ENCODE measurements around the gene MCRS1. TPM values are rescaled to one million over a fixed set of nuclear protein-coding genes. Genes with fewer than 3 reads are reported as not detected.
"Not testable (repeated sequence)": the region's sequence is repeated elsewhere in the genome, so short reads cannot be mapped to it uniquely, and the experiment has no call there.

MCRS1 gene
- total RNA-seq, 2 experiments from 2014 or later, result 49.8 to 52.7 TPM

- no peak for DNase-seq
- no peaks in the 10 kb centered on the region for H3K36me3 Mint-ChIP-seq (ENCODE audit: low read depth)
- no peak overlapping the region for H3K4me3 Mint-ChIP-seq
- peaks cover 22% of the 10 kb centered on the region for H3K27me3 Mint-ChIP-seq (ENCODE audit: low read depth)
- CTCF ChIA-PET, result interaction anchor here (0.5 to 1.8 kb wide), 6 partner anchors 45 to 198 kb away, joined by 3 to 7 read pairs (median 4); partner anchors contain the start of gene C1QL4
- intact Hi-C loops (cut with micrococcal nuclease), result no loop called here
- H3K4me1 Mint-ChIP-seq (ENCODE audit: low read depth), result peaks cover 4% of the 10 kb centered on the region
- no peaks in the 10 kb centered on the region for H3K9me3 Mint-ChIP-seq
- no peak overlapping the region for H3K27ac Mint-ChIP-seq
These were observed 33.1 kb downstream of the MCRS1 start for GRCh38 chr12:49534731-49535278.

DNA sequence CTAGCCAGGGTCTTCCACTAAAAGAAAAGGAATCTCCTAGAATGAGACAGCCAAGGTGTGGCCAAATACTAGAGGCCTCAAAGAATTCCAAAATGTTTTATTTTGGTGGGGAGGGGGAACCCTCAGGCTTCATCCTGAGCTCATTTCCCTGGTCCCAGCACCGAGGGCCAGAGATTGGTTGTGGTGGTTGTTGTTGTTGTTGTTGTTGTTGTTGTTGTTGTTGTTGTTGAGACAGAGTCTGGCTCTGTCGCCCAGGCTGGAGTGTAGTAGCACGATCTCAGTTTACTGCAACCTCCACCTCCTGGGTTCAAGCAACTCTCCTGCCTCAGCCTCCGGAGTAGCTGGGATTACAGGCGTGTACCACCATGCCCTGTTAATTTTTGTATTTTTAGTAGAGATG, 33.8 kb downstream of the MCRS1 start:
- intact Hi-C loops (cut with micrococcal nuclease); H3K27ac Mint-ChIP-seq; DNase-seq; H3K36me3 Mint-ChIP-seq (ENCODE audit: low read depth); H3K4me3 Mint-ChIP-seq; H3K9me3 Mint-ChIP-seq; H3K4me1 Mint-ChIP-seq (ENCODE audit: low read depth): not testable (repeated sequence)
- CTCF ChIA-PET, result interaction anchor here (0.5 to 1.5 kb wide), 4 partner anchors 9 to 175 kb away, joined by 3 to 4 read pairs (median 3); no protein-coding TSS in a partner anchor
- H3K27me3 Mint-ChIP-seq (ENCODE audit: low read depth), result peaks cover 17% of the 10 kb centered on the region

DNA sequence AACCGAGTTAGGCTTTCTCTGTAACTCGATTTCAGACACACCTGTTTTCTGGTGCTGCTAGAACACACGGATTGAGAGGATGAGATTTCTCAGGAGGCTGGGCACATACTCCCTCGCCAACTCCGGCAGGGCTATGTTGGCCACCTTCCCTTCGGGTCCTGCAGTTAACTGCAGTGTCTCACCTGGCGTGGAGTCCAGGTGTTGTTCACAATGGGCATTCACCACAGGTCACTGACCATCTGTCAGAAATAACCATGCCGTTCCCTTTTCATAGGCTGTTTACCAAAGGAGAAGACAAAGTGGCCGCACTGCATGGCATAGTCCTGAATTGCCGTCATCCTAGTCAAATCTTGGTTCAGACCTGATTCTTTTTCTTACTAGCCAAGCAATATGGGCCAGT, 34.6 kb downstream of the MCRS1 start:
- no peak overlapping the region for H3K4me3 Mint-ChIP-seq
- H3K27ac Mint-ChIP-seq, result no peak overlapping the region
- no peaks in the 10 kb centered on the region for H3K9me3 Mint-ChIP-seq
- CTCF ChIA-PET, result interaction anchor here (0.8 to 1.7 kb wide), 4 partner anchors 8 to 176 kb away, joined by 3 to 6 read pairs (median 4); no protein-coding TSS in a partner anchor
- peaks cover 17% of the 10 kb centered on the region for H3K27me3 Mint-ChIP-seq (ENCODE audit: low read depth)
- intact Hi-C loops (cut with micrococcal nuclease), result no loop called here
- H3K36me3 Mint-ChIP-seq (ENCODE audit: low read depth), result no peaks in the 10 kb centered on the region
- no peaks in the 10 kb centered on the region for H3K4me1 Mint-ChIP-seq (ENCODE audit: low read depth)
- no peak for DNase-seq

- Mint-ChIP-seq H3K9me3 (no peaks in the 10 kb centered on the region), H3K27ac (no peak overlapping the region), H3K27me3 (ENCODE audit: low read depth) (peaks cover 4% of the 10 kb centered on the region), H3K4me3 (no peak overlapping the region), H3K4me1 (ENCODE audit: low read depth) (no peaks in the 10 kb centered on the region), H3K36me3 (ENCODE audit: low read depth) (no peaks in the 10 kb centered on the region)
- CTCF ChIA-PET, result interaction anchor here (0.6 to 1.7 kb wide), 5 partner anchors 15 to 541 kb away, joined by 3 to 6 read pairs (median 4); no protein-coding TSS in a partner anchor
- no peak for DNase-seq
- intact Hi-C loops (cut with micrococcal nuclease), result no loop called here
These were observed 36.2 kb downstream of the MCRS1 start for GRCh38 chr12:49531745-49532144.

- intact Hi-C loops (cut with micrococcal nuclease), result no loop called here
- no peak overlapping the region for H3K4me3 Mint-ChIP-seq
- no peak overlapping the region for H3K27ac Mint-ChIP-seq
- H3K9me3 Mint-ChIP-seq, result no peaks in the 10 kb centered on the region
- DNase-seq, result no peak
- H3K4me1 Mint-ChIP-seq (ENCODE audit: low read depth), result no peaks in the 10 kb centered on the region
- no peaks in the 10 kb centered on the region for H3K27me3 Mint-ChIP-seq (ENCODE audit: low read depth)
- peaks cover 2% of the 10 kb centered on the region for H3K36me3 Mint-ChIP-seq (ENCODE audit: low read depth)
- CTCF ChIA-PET, result interaction anchor here (0.7 to 1.1 kb wide), 2 partner anchors 22 to 23 kb away, joined by 4 to 5 read pairs; no protein-coding TSS in a partner anchor
These were observed 38.5 kb downstream of the MCRS1 start for GRCh38 chr12:49529414-49529813.

DNA sequence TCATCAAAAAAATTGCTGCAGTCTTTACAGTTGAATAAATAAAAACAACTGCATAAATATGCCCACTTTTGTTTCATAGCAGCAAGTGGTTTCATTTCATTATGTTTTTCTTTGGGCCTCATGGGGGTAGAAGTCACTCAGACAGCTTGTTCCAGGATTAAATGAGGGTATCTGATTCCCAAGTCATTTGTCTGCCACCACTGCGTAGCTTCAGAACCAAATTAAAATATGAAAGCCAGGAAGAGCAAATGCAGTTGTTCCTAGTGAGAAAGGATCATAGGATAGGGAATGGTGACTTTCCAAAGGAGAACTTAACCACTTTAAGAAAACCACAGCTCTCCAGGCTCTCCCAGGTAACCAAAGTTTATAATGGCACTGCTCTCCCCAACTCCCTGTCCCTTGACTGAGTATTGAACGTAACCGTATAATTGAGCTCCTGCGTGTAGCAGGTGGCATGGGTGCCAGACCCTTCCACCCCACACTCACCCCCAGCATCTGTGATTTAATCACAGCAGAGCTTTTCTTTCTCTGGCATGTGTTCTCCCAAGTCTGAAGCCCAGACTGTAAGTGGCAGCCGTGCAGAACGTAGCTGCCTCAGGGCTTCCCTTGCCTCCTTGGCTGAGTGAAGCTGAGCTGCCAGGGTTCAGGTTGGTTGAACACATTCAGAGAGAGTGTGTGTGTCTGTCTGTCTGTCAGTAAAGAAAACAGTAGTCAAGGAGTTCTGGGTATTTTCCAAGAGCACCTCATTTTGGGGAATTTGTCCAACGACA, 40.4 kb downstream of the MCRS1 start:
- intact Hi-C loops (cut with micrococcal nuclease), result no loop called here
- Mint-ChIP-seq H3K4me1 (ENCODE audit: low read depth) (no peaks in the 10 kb centered on the region), H3K4me3 (no peak overlapping the region), H3K27ac (no peak overlapping the region), H3K9me3 (no peaks in the 10 kb centered on the region), H3K27me3 (ENCODE audit: low read depth) (no peaks in the 10 kb centered on the region), H3K36me3 (ENCODE audit: low read depth) (peaks cover 2% of the 10 kb centered on the region)
- no peak for DNase-seq
- CTCF ChIA-PET, result interaction anchor here (1.0 kb wide), 2 partner anchors 13 to 90 kb away, joined by 3 read pairs; no protein-coding TSS in a partner anchor

DNA sequence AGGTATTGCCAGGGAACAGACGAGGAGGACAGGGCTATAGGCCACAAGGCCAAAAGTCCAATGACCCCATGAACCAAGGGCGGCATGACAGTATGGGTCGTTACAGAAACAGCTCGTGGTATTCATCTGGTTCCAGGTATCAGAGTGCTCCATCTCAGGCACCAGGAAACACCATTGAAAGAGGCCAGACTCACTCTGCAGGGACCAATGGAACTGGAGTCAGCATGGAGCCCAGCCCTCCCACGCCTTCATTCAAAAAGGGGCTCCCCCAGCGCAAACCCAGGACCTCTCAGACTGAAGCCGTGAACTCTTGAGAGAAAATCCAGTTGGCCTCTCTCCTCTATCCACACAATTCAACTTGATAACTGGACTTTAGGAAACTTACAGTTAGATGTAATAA, 42.0 kb downstream of the MCRS1 start:
- CTCF ChIA-PET, result interaction anchor here (1.0 to 1.4 kb wide), 3 partner anchors 8 to 229 kb away, joined by 3 to 4 read pairs (median 4); no protein-coding TSS in a partner anchor
- no peaks in the 10 kb centered on the region for H3K4me1 Mint-ChIP-seq (ENCODE audit: low read depth)
- H3K36me3 Mint-ChIP-seq (ENCODE audit: low read depth), result peaks cover 2% of the 10 kb centered on the region
- no peaks in the 10 kb centered on the region for H3K27me3 Mint-ChIP-seq (ENCODE audit: low read depth)
- DNase-seq, result no peak
- no peaks in the 10 kb centered on the region for H3K9me3 Mint-ChIP-seq
- intact Hi-C loops (cut with micrococcal nuclease), result no loop called here
- H3K4me3 Mint-ChIP-seq, result no peak overlapping the region
- H3K27ac Mint-ChIP-seq, result no peak overlapping the region

DNA sequence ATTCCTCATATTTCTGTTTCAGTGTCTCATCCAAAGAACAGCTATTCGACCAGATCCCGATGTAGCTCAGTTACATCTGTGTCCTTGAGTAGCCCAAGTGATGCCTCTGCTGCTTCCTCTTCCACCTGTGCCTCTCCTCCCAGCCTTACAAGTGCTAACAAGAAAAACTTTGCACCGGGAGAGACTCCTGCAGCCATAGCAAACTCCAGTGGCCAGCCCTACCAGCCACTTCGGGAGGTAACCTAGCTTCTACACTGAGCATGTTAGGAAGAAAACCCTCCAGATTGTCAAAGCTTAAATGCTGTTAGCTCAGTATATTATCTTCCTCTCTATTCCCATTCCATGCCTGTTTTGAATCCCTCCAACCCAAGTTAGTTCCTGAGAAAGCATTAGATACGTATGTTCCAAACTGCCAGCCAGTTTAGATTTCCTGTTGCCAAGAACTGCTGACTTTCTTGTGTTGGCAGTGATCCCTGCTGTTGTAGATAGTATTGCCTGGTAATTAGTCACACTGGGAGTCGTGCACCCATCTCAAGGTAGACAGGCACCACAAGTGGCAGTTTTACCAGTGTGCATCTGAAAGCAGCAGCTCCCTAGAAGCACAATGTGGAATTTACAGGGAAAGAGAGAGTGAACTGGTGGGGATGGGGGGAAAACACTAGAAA, 43.1 kb downstream of the MCRS1 start:
- Mint-ChIP-seq H3K27ac (no peak overlapping the region), H3K9me3 (no peaks in the 10 kb centered on the region), H3K27me3 (ENCODE audit: low read depth) (no peaks in the 10 kb centered on the region), H3K4me3 (no peak overlapping the region), H3K4me1 (ENCODE audit: low read depth) (no peaks in the 10 kb centered on the region), H3K36me3 (ENCODE audit: low read depth) (peaks cover 2% of the 10 kb centered on the region)
- DNase-seq, result no peak
- intact Hi-C loops (cut with micrococcal nuclease), result no loop called here
- CTCF ChIA-PET, result interaction anchor here (1.4 to 3.2 kb wide), 2 partner anchors 9 to 166 kb away, joined by 3 to 15 read pairs; no protein-coding TSS in a partner anchor

- Mint-ChIP-seq H3K27ac (no peak overlapping the region), H3K27me3 (ENCODE audit: low read depth) (no peaks in the 10 kb centered on the region), H3K36me3 (ENCODE audit: low read depth) (peaks cover 1% of the 10 kb centered on the region), H3K9me3 (no peaks in the 10 kb centered on the region), H3K4me3 (no peak overlapping the region), H3K4me1 (ENCODE audit: low read depth) (peaks cover 6% of the 10 kb centered on the region)
- intact Hi-C loops (cut with micrococcal nuclease), result no loop called here
- DNase-seq, result no peak
- CTCF ChIA-PET, result no interaction called here
These were observed 46.6 kb downstream of the MCRS1 start for GRCh38 chr12:49521389-49521788.

- Mint-ChIP-seq H3K4me3 (no peak overlapping the region), H3K4me1 (ENCODE audit: low read depth) (peaks cover 6% of the 10 kb centered on the region), H3K27ac (no peak overlapping the region), H3K36me3 (ENCODE audit: low read depth) (no peaks in the 10 kb centered on the region), H3K9me3 (no peaks in the 10 kb centered on the region), H3K27me3 (ENCODE audit: low read depth) (no peaks in the 10 kb centered on the region)
- no peak for DNase-seq
- intact Hi-C loops (cut with micrococcal nuclease), result no loop called here
- CTCF ChIA-PET, result interaction anchor here (1.5 to 10.3 kb wide), 3 partner anchors 154 to 172 kb away, joined by 4 to 267 read pairs (median 5); no protein-coding TSS in a partner anchor
These were observed 48.4 kb downstream of the MCRS1 start for GRCh38 chr12:49519574-49519936.

DNA sequence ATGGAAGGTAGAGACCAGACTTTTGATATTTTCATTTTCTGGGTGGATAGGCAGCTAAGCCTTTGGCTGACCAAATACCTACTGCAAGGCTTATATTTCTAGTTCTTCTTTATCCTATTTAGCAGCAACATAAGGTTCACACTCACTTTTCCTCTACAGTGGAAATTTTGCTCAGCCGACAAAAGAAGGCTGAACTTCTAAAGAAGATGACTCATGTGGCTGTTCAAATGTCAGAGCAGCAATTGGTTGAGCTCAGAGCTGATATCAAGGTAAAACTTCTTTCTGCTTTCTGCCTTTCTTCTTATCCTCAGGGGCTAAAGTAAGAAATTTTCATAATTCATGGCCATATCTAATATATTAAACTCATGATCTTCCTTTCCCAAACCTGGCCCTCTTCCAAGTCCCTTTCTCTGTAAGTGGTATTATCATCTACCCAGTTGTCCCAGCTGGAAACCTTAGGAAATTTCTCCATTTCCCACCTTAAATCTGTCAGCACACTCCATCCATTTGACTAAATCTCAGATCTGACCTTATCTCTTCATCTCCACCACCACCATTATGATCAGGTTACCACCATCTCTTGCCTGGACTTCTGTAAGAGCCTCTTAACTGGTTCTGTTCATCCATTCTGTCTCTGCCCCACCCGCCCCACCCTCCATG, 48.9 kb downstream of the MCRS1 start:
- Mint-ChIP-seq H3K27ac (no peak overlapping the region), H3K4me1 (ENCODE audit: low read depth) (peaks cover 6% of the 10 kb centered on the region)
- intact Hi-C loops (cut with micrococcal nuclease), result no loop called here

DNA sequence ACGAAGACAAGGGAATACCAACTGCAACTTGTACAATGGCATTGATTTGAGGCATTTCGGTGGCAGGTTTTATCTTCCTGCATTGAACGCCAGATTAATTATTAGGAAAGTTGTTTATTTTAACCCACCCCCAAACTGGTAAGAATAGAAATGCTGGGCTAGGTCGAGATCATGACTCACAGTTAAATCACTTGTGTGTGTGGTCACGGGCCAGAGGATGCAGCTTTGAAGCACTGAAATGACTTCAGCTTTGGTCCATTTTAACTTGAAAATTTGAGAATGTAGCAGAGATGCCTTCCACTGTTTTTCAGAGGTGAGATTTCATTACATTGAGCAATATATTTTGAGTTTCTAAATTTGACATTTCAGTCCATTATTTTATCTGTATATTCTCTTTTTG, 52.7 kb downstream of the MCRS1 start:
- peaks cover 9% of the 10 kb centered on the region for H3K4me1 Mint-ChIP-seq (ENCODE audit: low read depth)
- H3K9me3 Mint-ChIP-seq, result no peaks in the 10 kb centered on the region
- H3K27ac Mint-ChIP-seq, result no peak overlapping the region
- no peak overlapping the region for H3K4me3 Mint-ChIP-seq
- CTCF ChIA-PET, result interaction anchor here (0.6 to 10.3 kb wide), 12 partner anchors 9 to 229 kb away, joined by 3 to 267 read pairs (median 6); partner anchors contain the start of genes DNAJC22 and PRPH
- no peaks in the 10 kb centered on the region for H3K36me3 Mint-ChIP-seq (ENCODE audit: low read depth)
- intact Hi-C loops (cut with micrococcal nuclease), result no loop called here
- no peak for DNase-seq
- no peaks in the 10 kb centered on the region for H3K27me3 Mint-ChIP-seq (ENCODE audit: low read depth)

More for the DNA sequence above, 48.9 kb downstream of the MCRS1 start:
- no peak for DNase-seq
- Mint-ChIP-seq H3K36me3 (ENCODE audit: low read depth) (no peaks in the 10 kb centered on the region), H3K4me3 (no peak overlapping the region), H3K9me3 (no peaks in the 10 kb centered on the region), H3K27me3 (ENCODE audit: low read depth) (no peaks in the 10 kb centered on the region)
- CTCF ChIA-PET, result interaction anchor here (1.0 to 10.3 kb wide), 5 partner anchors 34 to 171 kb away, joined by 3 to 267 read pairs (median 4); no protein-coding TSS in a partner anchor
